H1 (cell line): ENCODE results near the gene PRMT3. TPM values are rescaled to one million over a fixed set of nuclear protein-coding genes. Genes with fewer than 3 reads are reported as not detected.

Experiments
- CTCF ChIA-PET: fragments of 300-600 bp; sonication (Branson Sonifier 250); formaldehyde crosslinking; loops from one replicate; lab custom pipeline; 2021; ENCODE audit not compliant: partially characterized antibody; lab: Charles Lee
- POLR2A ChIA-PET: fragments of 300-600 bp; sonication (Branson Sonifier 250); formaldehyde crosslinking; loops from one replicate; lab custom pipeline; 2021; ENCODE audit warnings: inconsistent platforms; ENCODE audit not compliant: partially characterized antibody; lab: Charles Lee
- DNase-seq, 2 experiments: peaks; one replicate each; pipeline versions ENCODE4 v3.0.0 to v3.0.0-alpha.2; 2010 to 2022; ENCODE audit warnings: low spot score in 2 of 2, low read depth in 1 of 2, mixed read lengths in 1 of 2
- FAIRE-seq: peaks from 2 replicates; lab custom pipeline; 2011; peaks lifted over from hg19 to GRCh38; lab: Jason Lieb, UNC
- H2AFZ ChIP-seq: 2 replicates; pipeline ENCODE4 v1.8.1; 2012; ENCODE audit warnings: low read length, inconsistent platforms
- H2AK5ac ChIP-seq: 2 replicates; pipeline ENCODE4 v1.6.1; 2013; ENCODE audit warnings: low read depth, low read length
- H2BK120ac ChIP-seq: replicated peaks from 2 replicates; pipeline ENCODE3; 2013; ENCODE audit warnings: low read depth, low read length, inconsistent platforms
- H2BK12ac ChIP-seq: 2 replicates; pipeline ENCODE4 v1.6.1; 2013; ENCODE audit warnings: low read depth, low read length
- H2BK15ac ChIP-seq: 2 replicates; pipeline ENCODE4 v1.6.1; 2013; ENCODE audit warnings: low read length
- H2BK20ac ChIP-seq: 2 replicates; pipeline ENCODE4 v1.6.1; 2013; ENCODE audit warnings: low read length
- H2BK5ac ChIP-seq: 2 replicates; pipeline ENCODE4 v1.6.1; 2013; ENCODE audit warnings: low read depth, low read length
- H3K14ac ChIP-seq: 2 replicates; pipeline ENCODE4 v1.6.1; 2013; ENCODE audit warnings: inconsistent platforms; ENCODE audit not compliant: insufficient read length
- H3K18ac ChIP-seq: 2 replicates; pipeline ENCODE4 v1.6.1; 2013; ENCODE audit warnings: low read length; ENCODE audit errors: extremely low read depth
- H3K23ac ChIP-seq: 2 replicates; pipeline ENCODE4 v1.6.1; 2013; ENCODE audit warnings: inconsistent platforms; ENCODE audit not compliant: insufficient read length
- H3K23me2 ChIP-seq: 2 replicates; pipeline ENCODE4 v1.6.1; 2013; ENCODE audit warnings: low read depth, low read length
- H3K27ac ChIP-seq: 2 replicates; pipeline ENCODE4 v1.6.1; 2011; ENCODE audit warnings: low read depth, low read length, inconsistent platforms
- H3K27me3 ChIP-seq, 4 experiments: replicated peaks in 1 of 4; 1 replicate in 1 of 4; 2 replicates in 3 of 4; pipeline versions ENCODE4 v1.6.1 to v1.8.1; 2011 to 2013; ENCODE audit warnings: low read length in 3 of 4, mild to moderate bottlenecking in 3 of 4, inconsistent platforms in 2 of 4, mixed read lengths in 2 of 4, moderate library complexity in 1 of 4; ENCODE audit not compliant: control insufficient read depth in 3 of 4, insufficient read depth in 3 of 4; ENCODE audit errors: extremely low read depth in 1 of 4
- H3K36me3 ChIP-seq, 4 experiments: 2 replicates each; pipeline versions ENCODE4 v1.6.1 to v1.8.1; 2011 to 2013; ENCODE audit warnings: mild to moderate bottlenecking in 4 of 4, low read length in 3 of 4, moderate library complexity in 2 of 4, control low read depth in 1 of 4, inconsistent platforms in 1 of 4; ENCODE audit not compliant: insufficient read depth in 4 of 4, control insufficient read depth in 2 of 4
- H3K4ac ChIP-seq: replicated peaks from 2 replicates; pipeline ENCODE3; 2013; ENCODE audit warnings: low read length, low read depth, mixed read lengths, inconsistent platforms; ENCODE audit not compliant: insufficient read length
- H3K4me1 ChIP-seq, 4 experiments: replicated peaks in 1 of 4; 1 replicate in 1 of 4; 2 replicates in 3 of 4; pipeline versions ENCODE4 v1.6.1 to v1.8.1; 2011 to 2013; ENCODE audit warnings: low read length in 3 of 4, inconsistent platforms in 2 of 4, mixed read lengths in 1 of 4; ENCODE audit not compliant: insufficient read depth in 4 of 4, control insufficient read depth in 3 of 4
- H3K4me2 ChIP-seq, 2 experiments: 2 replicates each; pipeline versions ENCODE4 v1.6.1 to v1.8.1; 2011 to 2013; ENCODE audit warnings: low read depth in 2 of 2, low read length in 2 of 2, control low read depth in 1 of 2, inconsistent platforms in 1 of 2, mild to moderate bottlenecking in 1 of 2; ENCODE audit not compliant: insufficient read depth in 1 of 2
- H3K4me3 ChIP-seq, 4 experiments: fragments of 200-600, 300-600 bp in 1 of 4; sonication (generic), shearing (Covaris generic), sonication (Bioruptor Twin) in 1 of 4; 2 replicates each; pipeline versions ENCODE4 v1.5.1 to v1.8.1; 2011 to 2016; ENCODE audit warnings: low read length in 4 of 4, low read depth in 3 of 4, control low read depth in 2 of 4, inconsistent platforms in 2 of 4, mild to moderate bottlenecking in 2 of 4, mixed read lengths in 1 of 4, moderate library complexity in 1 of 4; ENCODE audit not compliant: insufficient read depth in 2 of 4; ENCODE audit errors: extremely low read depth in 1 of 4
- H3K56ac ChIP-seq: replicated peaks from 2 replicates; pipeline ENCODE3; 2013; ENCODE audit warnings: low read depth, mild to moderate bottlenecking, mixed read lengths, low read length, inconsistent platforms; ENCODE audit not compliant: insufficient read length
- H3K79me1 ChIP-seq: 2 replicates; pipeline ENCODE4 v1.6.1; 2013; ENCODE audit warnings: low read depth, low read length, control low read depth
- H3K79me2 ChIP-seq, 2 experiments: 2 replicates each; pipeline versions ENCODE4 v1.6.1 to v1.8.1; 2012 to 2013; ENCODE audit warnings: low read length in 2 of 2, mild to moderate bottlenecking in 2 of 2, inconsistent platforms in 1 of 2; ENCODE audit not compliant: insufficient read depth in 2 of 2, control insufficient read depth in 1 of 2
- H3K9ac ChIP-seq, 4 experiments: replicated peaks in 1 of 4; 1 replicate in 1 of 4; 2 replicates in 3 of 4; pipeline versions ENCODE4 v1.6.1 to v1.8.1; 2011 to 2013; ENCODE audit warnings: low read depth in 3 of 4, low read length in 3 of 4, control low read depth in 2 of 4, mild to moderate bottlenecking in 2 of 4, moderate library complexity in 2 of 4, inconsistent platforms in 1 of 4; ENCODE audit errors: extremely low read depth in 1 of 4
- H3K9me3 ChIP-seq, 2 experiments: 2 replicates each; pipeline versions ENCODE4 v1.6.1 to v1.8.1; 2012 to 2013; ENCODE audit warnings: mild to moderate bottlenecking in 2 of 2, moderate library complexity in 2 of 2, control low read depth in 1 of 2, inconsistent platforms in 1 of 2, low read depth in 1 of 2, low read length in 1 of 2, mixed read lengths in 1 of 2; ENCODE audit not compliant: insufficient read depth in 2 of 2
- H4K20me1 ChIP-seq, 2 experiments: replicated peaks in 1 of 2; 2 replicates each; pipeline versions ENCODE3 to v1.8.1; 2011 to 2013; ENCODE audit warnings: inconsistent platforms in 2 of 2, low read length in 2 of 2, mild to moderate bottlenecking in 1 of 2; ENCODE audit not compliant: insufficient read depth in 2 of 2, control insufficient read depth in 1 of 2
- H4K5ac ChIP-seq: 2 replicates; pipeline ENCODE4 v1.6.1; 2013; ENCODE audit warnings: low read length, low read depth, mixed read lengths, inconsistent platforms; ENCODE audit not compliant: insufficient read length
- H4K8ac ChIP-seq: 2 replicates; pipeline ENCODE4 v1.8.0; 2013; ENCODE audit warnings: mild to moderate bottlenecking, moderate library complexity, low read length, inconsistent platforms; ENCODE audit not compliant: insufficient read depth; ENCODE audit errors: extremely low read depth
- H4K91ac ChIP-seq: replicated peaks from 2 replicates; pipeline ENCODE3; 2013; ENCODE audit warnings: low read length, mixed read lengths, inconsistent platforms; ENCODE audit not compliant: insufficient read length
- CTCF ChIP-seq, 3 experiments: IDR thresholded peaks; 1 replicate in 2 of 3; 2 replicates in 1 of 3; pipeline versions ENCODE4 v1.5.1 to v1.6.1; 2011; ENCODE audit warnings: low read length in 3 of 3, mild to moderate bottlenecking in 3 of 3, inconsistent platforms in 2 of 3, low read depth in 1 of 3, moderate library complexity in 1 of 3; ENCODE audit not compliant: insufficient read depth in 1 of 3; ENCODE audit errors: control extremely low read depth in 1 of 3
- PHF8 ChIP-seq: fragments of 200-600 bp; sonication (generic); conservative IDR thresholded peaks from 2 replicates; pipeline ENCODE4 v1.7.1; 2012; ENCODE audit warnings: low read depth, mild to moderate bottlenecking, inconsistent platforms, low read length, moderate library complexity
- WGBS, 2 experiments: shearing (Covaris generic) in 1 of 2; methylation state at CpG; one replicate each; pipeline versions ENCODE4 v1.1.6 to v1.1.7; 2013 to 2015; ENCODE audit warnings: low lambda C conversion rate in 2 of 2, mixed read lengths in 2 of 2, inconsistent platforms in 1 of 2, low coverage in 1 of 2, missing lambda C conversion rate in 1 of 2; ENCODE audit not compliant: insufficient replicate concordance in 2 of 2, insufficient coverage in 1 of 2, insufficient read length in 1 of 2; ENCODE audit errors: extremely low coverage in 1 of 2, missing lambda C conversion rate in 1 of 2; 5-methylcytosine and 5-hydroxymethylcytosine counted together
- polyA plus RNA-seq, 7 experiments: library from polyadenylated mRNA; depleted of rRNA in 3 of 7; stranded (reverse) in 5 of 7; unstranded in 2 of 7; fragments of >200 nt in 5 of 7; fragments of 200-250 nt in 2 of 7; gene quantifications; 1 replicate in 5 of 7; 2 replicates in 1 of 7; 4 replicates in 1 of 7; pipeline versions ENCODE4 v1.2.1 to v1.2.3, GENCODE V29; 2011 to 2013; ENCODE audit warnings: missing spikeins in 2 of 7, mixed read lengths in 2 of 7
- total RNA-seq: library from RNA; stranded (reverse); fragmentation: NEBNext Ultra II Directional; extraction: Animal tissue kit (Norgen Biotek cat#: 25700); gene quantifications from 2 replicates; pipeline ENCODE4 v1.2.1, GENCODE V29; 2021

The PRMT3 gene
- total and polyA plus RNA-seq, 2 of the 8 experiments (the other 6 are each of a cell fraction or from before 2014, with no cell fraction given), result 11.2 to 26.5 TPM

GRCh38 chr11:20452585-20452984, 65.1 kb downstream of the PRMT3 start:
- FAIRE-seq, result no peak
- POLR2A ChIA-PET, result no interaction called here
- H3K4me2 ChIP-seq, result no peak overlapping the region

More at GRCh38 chr11:20452585-20452984, 65.1 kb downstream of the PRMT3 start:
- DNase-seq, result no peak
- Histone ChIP-seq H2BK15ac (no peak overlapping the region), H2AK5ac (no peak overlapping the region), H3K4me1 (no peaks in the 10 kb centered on the region), H3K23me2 (no peaks in the 10 kb centered on the region), H3K4ac (no peak overlapping the region), H4K91ac (no peak overlapping the region), H3K56ac (no peak overlapping the region), H4K5ac (no peak overlapping the region), H4K8ac (no peak overlapping the region), H3K14ac (no peak overlapping the region), H3K18ac (no peak overlapping the region), H3K4me3 (no peak overlapping the region), H3K23ac (no peak overlapping the region), H3K79me2 (no peaks in the 10 kb centered on the region), H2BK120ac (no peak overlapping the region), H4K20me1 (no peaks in the 10 kb centered on the region), H3K79me1 (no peaks in the 10 kb centered on the region), H3K36me3 (no peaks in the 10 kb centered on the region), H3K27me3 (no peaks in the 10 kb centered on the region), H3K9me3 (no peaks in the 10 kb centered on the region), H3K9ac (no peak overlapping the region), H2BK20ac (no peak overlapping the region), H3K27ac (no peak overlapping the region), H2AFZ (no peak overlapping the region), H2BK12ac (no peak overlapping the region), H2BK5ac (no peak overlapping the region)
- CTCF ChIA-PET, result interaction anchor here (1.0 to 1.6 kb wide), 3 partner anchors 9 to 302 kb away, joined by 3 to 6 read pairs (median 4); no protein-coding TSS in a partner anchor
- 72% methylated on average over 2 of the region's 2 CpGs; no CpG with 5 or more reads in 1 of the 2 experiments for WGBS, 2 experiments
- no peak for TF ChIP-seq PHF8
- TF ChIP-seq CTCF (IDR thresholded peaks at IDR 0.05; ENCODE audit: control extremely low read depth in 1 of 3, insufficient read depth in 1 of 3, low read depth in 1 of 3, low read length in 3 of 3), result no peak
